DOHH2 (cell line): Measurements from ENCODE around the gene MUC20.
"Not testable (repeated sequence)": the region's sequence is repeated elsewhere in the genome, so short reads cannot be mapped to it uniquely, and the experiment has no call there.

Experiments
- CTCF ChIP-seq: fragments of 200-600 bp; sonication (generic); IDR thresholded peaks from one replicate; pipeline ENCODE4 v1.5.1; 2014; ENCODE audit warnings: antibody characterized with exemption, mild to moderate bottlenecking, low read depth, low read length; ENCODE audit not compliant: poor library complexity, severe bottlenecking
- EZH2phosphoT487 ChIP-seq: fragments of 200-600 bp; sonication (generic); IDR thresholded peaks from 2 replicates; pipeline ENCODE4 v1.6.1; 2017; ENCODE audit warnings: borderline replicate concordance, mild to moderate bottlenecking, antibody characterized with exemption, low read length, moderate library complexity, mixed read lengths

GRCh38 chr3:195683722-195684526 is 36.9 kb upstream of the MUC20 start:
- TF ChIP-seq EZH2phosphoT487, CTCF: not testable (repeated sequence)
